Pancreas (tissue), 10 donors: ENCODE measurements around the gene KRT77. TPM values are rescaled to one million over a fixed set of nuclear protein-coding genes. Genes with fewer than 3 reads are reported as not detected.

Experiments
- ATAC-seq, 4 donors: fragments of 200-7000 bp; cut with Tn5 transposase; one replicate each; pipeline versions ENCODE4 v1.8.0 to v1.9.1; 2020; ENCODE audit warnings: mild to moderate bottlenecking in 4 of 4, moderate library complexity in 4 of 4
- DNase-seq, 6 donors: peaks; one replicate each; pipeline ENCODE4 v3.0.0-alpha.2; 2020
- FAIRE-seq: peaks from 2 replicates; lab custom pipeline; 2012; peaks lifted over from hg19 to GRCh38; lab: Jason Lieb, UNC
- H3K27ac ChIP-seq, 4 donors: fragments of 200-600 bp; sonication (generic); 1 replicate in 3 of 4; 2 replicates in 1 of 4; pipeline versions ENCODE4 v1.5.0 to v1.8.0; 2020
- H3K27me3 ChIP-seq, 4 donors: fragments of 200-600 bp; one replicate each; pipeline ENCODE4 v1.8.0; 2021
- H3K36me3 ChIP-seq, 3 donors: fragments of 200-600 bp; sonication (generic) in 1 of 3; one replicate each; pipeline versions ENCODE4 v1.5.0 to v1.8.0; 2020 to 2021
- H3K4me1 ChIP-seq, 3 donors: fragments of 200-600 bp; one replicate each; pipeline ENCODE4 v1.8.0; 2021
- H3K4me3 ChIP-seq, 4 donors: fragments of 200-600 bp; sonication (generic) in 2 of 4; one replicate each; pipeline versions ENCODE4 v1.5.0 to v1.8.0; 2020 to 2021
- H3K9me3 ChIP-seq, 4 donors: fragments of 200-600 bp; one replicate each; pipeline ENCODE4 v1.8.0; 2021
- CTCF ChIP-seq, 4 donors: fragments of 200-600 bp; sonication (generic) in 3 of 4; IDR thresholded peaks; one replicate each; pipeline versions ENCODE4 v1.5.0 to v1.8.0; 2021; ENCODE audit warnings: antibody characterized with exemption in 4 of 4
- WGBS, 2 donors: extraction: QIAGEN DNeasy Blood & Tissue Kit; methylation state at CpG; one replicate each; pipeline ENCODE4 v1.1.7; 2013; 5-methylcytosine and 5-hydroxymethylcytosine counted together
- intact Hi-C, 3 donors: fragments of 100-400 bp; cut with DNase I; formaldehyde crosslinking; loops; one replicate each; pipeline versions ENCODE4 v1.11.1 to v1.14.2; 2022
- polyA plus RNA-seq, 2 donors: library from polyadenylated mRNA; stranded (reverse); fragments of 200-250 nt; gene quantifications; one replicate each; pipeline ENCODE4 v1.2.3, GENCODE V29; 2013
- total RNA-seq, 6 donors: library from RNA; stranded (reverse); fragmentation: NEBNext Ultra II Directional in 4 of 6; extraction: Animal tissue kit (Norgen Biotek cat#: 25700) in 4 of 6; gene quantifications; one replicate each; pipeline versions ENCODE4 v1.2.1 to v1.2.4, GENCODE V29; 2021 to 2023
- donor health status: healthy with polysubstance abuse.
- donor health status: DM: no; HTN: no; CAD: no; lungs with moderate emphysema.
- donor health status: DM: no; HTN: no; CAD: no.
- donor health status: control.
- donor health status: control.
- donor health status: Bipolar disorder and iron deficiency.
- donor health status: DM: yes; HTN: yes; CAD: no.
- donor health status: DM: no; HTN: no; CAD: no.
- donor health status: DM: no; HTN: no; CAD: no.
- donor health status: DM: yes; HTN: yes; CAD: no.

The KRT77 gene
- total and polyA plus RNA-seq, 8 donors = 0.07 TPM; not detected in 7

GRCh38 chr12:52681526-52682380, 21.6 kb downstream of the KRT77 start:
- Histone ChIP-seq H3K27me3 (no peaks in the 10 kb centered on the region), H3K27ac (no peak overlapping the region), H3K36me3 (no peaks in the 10 kb centered on the region), H3K4me1 (no peaks in the 10 kb centered on the region), H3K9me3 (no peaks in the 10 kb centered on the region), H3K4me3 (no peak overlapping the region)
- TF ChIP-seq CTCF (IDR thresholded peaks at IDR 0.05) = no peak
- DNase-seq (no peak), FAIRE-seq (no peak), ATAC-seq (no peak)
- 59 to 81% methylated on average over 12 of the region's 12 CpGs for WGBS, 2 donors
- intact Hi-C loops = no loop called here

- 74 to 85% methylated on average over 3 of the region's 3 CpGs for WGBS, 2 donors
- Histone ChIP-seq H3K4me3 (no peak within 1 kb of the TSS), H3K36me3 (no peaks in the 10 kb centered on the region), H3K9me3 (no peaks in the 10 kb centered on the region), H3K27ac (no peak within 1 kb of the TSS), H3K27me3 (no peaks in the 10 kb centered on the region), H3K4me1 (no peaks in the 10 kb centered on the region)
- FAIRE-seq = no peak
- TF ChIP-seq CTCF (IDR thresholded peaks at IDR 0.05) = no peak
- ATAC-seq = no peak
- DNase-seq = no peak
- intact Hi-C loops = no loop called here
These were observed 23.0 kb downstream of the KRT77 start, which contains the start of gene KRT1 for GRCh38 chr12:52680363-52680762. Gene KRT1, minus strand, starts transcription at chr12:52680407. Its CDS starts 59 bp downstream, at chr12:52680348.

- intact Hi-C loops = no loop called here
- H3K9me3 ChIP-seq = no peaks in the 10 kb centered on the region
- FAIRE-seq = no peak
These were observed 23.4 kb downstream of the KRT77 start for GRCh38 chr12:52679875-52680274.

GRCh38 chr12:52677671-52678070, 25.7 kb downstream of the KRT77 start:
- ATAC-seq = no peak
- no peak overlapping the region for H3K27ac ChIP-seq
- TF ChIP-seq CTCF (IDR thresholded peaks at IDR 0.05) = no peak
- no peaks in the 10 kb centered on the region for H3K27me3 ChIP-seq
- FAIRE-seq = no peak
- no peaks in the 10 kb centered on the region for H3K9me3 ChIP-seq
- H3K4me3 ChIP-seq = no peak overlapping the region
- WGBS, 2 donors = 58 to 85% methylated on average over 1 of the region's 1 CpG
- H3K36me3 ChIP-seq = no peaks in the 10 kb centered on the region
- intact Hi-C loops = no loop called here
- no peak for DNase-seq
- H3K4me1 ChIP-seq = no peaks in the 10 kb centered on the region

More at GRCh38 chr12:52679875-52680274, 23.4 kb downstream of the KRT77 start:
- DNase-seq (no peak), ATAC-seq (no peak)
- Histone ChIP-seq H3K4me1 (no peaks in the 10 kb centered on the region), H3K27ac (no peak overlapping the region), H3K4me3 (no peak overlapping the region), H3K36me3 (no peaks in the 10 kb centered on the region), H3K27me3 (no peaks in the 10 kb centered on the region)
- WGBS, 2 donors = 73 to 82% methylated on average over 5 of the region's 5 CpGs
- TF ChIP-seq CTCF (IDR thresholded peaks at IDR 0.05) = no peak

GRCh38 chr12:52677126-52677525, 26.2 kb downstream of the KRT77 start:
- no peaks in the 10 kb centered on the region for H3K27me3 ChIP-seq
- no peak overlapping the region for H3K27ac ChIP-seq
- no peaks in the 10 kb centered on the region for H3K4me1 ChIP-seq
- ATAC-seq (no peak), DNase-seq (no peak), FAIRE-seq (no peak)
- no peak overlapping the region for H3K4me3 ChIP-seq
- H3K9me3 ChIP-seq = no peaks in the 10 kb centered on the region
- no peaks in the 10 kb centered on the region for H3K36me3 ChIP-seq
- TF ChIP-seq CTCF (IDR thresholded peaks at IDR 0.05) = no peak
- WGBS, 2 donors = 77 to 80% methylated on average over 5 of the region's 5 CpGs
- intact Hi-C loops = no loop called here
